Mesenchymal stem cell (in vitro differentiated cells and primary cell): ENCODE data around the gene PTGDR2. TPM values are rescaled to one million over a fixed set of nuclear protein-coding genes. Genes with fewer than 3 reads are reported as not detected.

Source experiments
- DNase-seq: peaks from one replicate; pipeline ENCODE4 v3.0.0-alpha.2; 2013
- H2AFZ ChIP-seq: one replicate; pipeline ENCODE4 v1.6.1; 2013; ENCODE audit warnings: low read depth, mild to moderate bottlenecking, control low read depth, inconsistent platforms, low read length, moderate library complexity
- H2AK5ac ChIP-seq: 2 replicates; pipeline ENCODE4 v1.6.1; 2013; ENCODE audit warnings: low read length, moderate library complexity, mild to moderate bottlenecking, inconsistent platforms; ENCODE audit not compliant: severe bottlenecking
- H2BK120ac ChIP-seq: one replicate; pipeline ENCODE4 v1.6.1; 2013; ENCODE audit warnings: low read depth, mild to moderate bottlenecking, inconsistent platforms, low read length, moderate library complexity
- H2BK12ac ChIP-seq, 2 experiments: one replicate each; pipeline ENCODE4 v1.6.1; 2013; ENCODE audit warnings: inconsistent platforms in 2 of 2, low read length in 2 of 2, mild to moderate bottlenecking in 2 of 2, moderate library complexity in 2 of 2, control low read depth in 1 of 2
- H2BK15ac ChIP-seq: one replicate; pipeline ENCODE4 v1.6.1; 2013; ENCODE audit warnings: mild to moderate bottlenecking, low read depth, inconsistent platforms; ENCODE audit not compliant: poor library complexity, severe bottlenecking
- H2BK5ac ChIP-seq: 2 replicates; pipeline ENCODE4 v1.6.1; 2013; ENCODE audit warnings: low read depth, mild to moderate bottlenecking, low read length, control low read depth, inconsistent platforms; ENCODE audit not compliant: poor library complexity, severe bottlenecking
- H3K14ac ChIP-seq, 2 experiments: one replicate each; pipeline ENCODE4 v1.6.1; 2013; ENCODE audit warnings: inconsistent platforms in 2 of 2, low read length in 2 of 2, control low read depth in 1 of 2, mild to moderate bottlenecking in 1 of 2, moderate library complexity in 1 of 2
- H3K18ac ChIP-seq, 2 experiments: one replicate each; pipeline ENCODE4 v1.6.1; 2013; ENCODE audit warnings: inconsistent platforms in 2 of 2, low read length in 2 of 2, control low read depth in 1 of 2, low read depth in 1 of 2, mild to moderate bottlenecking in 1 of 2
- H3K23ac ChIP-seq, 2 experiments: one replicate each; pipeline ENCODE4 v1.6.1; 2013; ENCODE audit warnings: inconsistent platforms in 2 of 2, low read length in 2 of 2, mild to moderate bottlenecking in 2 of 2, moderate library complexity in 2 of 2, control low read depth in 1 of 2
- H3K27ac ChIP-seq: 2 replicates; pipeline ENCODE4 v1.5.1; 2013; ENCODE audit warnings: mild to moderate bottlenecking, moderate library complexity, low read length, control low read depth, inconsistent platforms; ENCODE audit not compliant: poor library complexity, severe bottlenecking
- H3K27me3 ChIP-seq, 2 experiments: 2 replicates each; pipeline versions ENCODE4 v1.6.1 to v1.7.0; 2013; ENCODE audit warnings: low read length in 2 of 2, mild to moderate bottlenecking in 2 of 2, moderate library complexity in 2 of 2, control low read depth in 1 of 2, inconsistent platforms in 1 of 2; ENCODE audit not compliant: control insufficient read depth in 1 of 2, insufficient read depth in 1 of 2
- H3K36me3 ChIP-seq, 2 experiments: 2 replicates each; pipeline versions ENCODE4 v1.6.1 to v1.7.0; 2013; ENCODE audit warnings: low read length in 2 of 2, control low read depth in 1 of 2, inconsistent platforms in 1 of 2, low read depth in 1 of 2, mild to moderate bottlenecking in 1 of 2; ENCODE audit not compliant: insufficient read depth in 2 of 2, control insufficient read depth in 1 of 2
- H3K4ac ChIP-seq, 2 experiments: one replicate each; pipeline ENCODE4 v1.6.1; 2013; ENCODE audit warnings: inconsistent platforms in 2 of 2, low read length in 2 of 2, mild to moderate bottlenecking in 2 of 2, moderate library complexity in 2 of 2, control low read depth in 1 of 2, low read depth in 1 of 2
- H3K4me1 ChIP-seq: 2 replicates; pipeline ENCODE4 v1.6.1; 2013; ENCODE audit warnings: low read depth, low read length, control low read depth; ENCODE audit not compliant: control insufficient read depth, insufficient read depth
- H3K4me2 ChIP-seq: 2 replicates; pipeline ENCODE4 v1.6.1; 2013; ENCODE audit warnings: low read length, mild to moderate bottlenecking, inconsistent platforms; ENCODE audit not compliant: poor library complexity, severe bottlenecking
- H3K4me3 ChIP-seq, 2 experiments: 2 replicates each; pipeline versions ENCODE4 v1.5.1 to v1.7.0; 2013; ENCODE audit warnings: low read length in 2 of 2, mild to moderate bottlenecking in 2 of 2, control low read depth in 1 of 2, low read depth in 1 of 2; ENCODE audit not compliant: insufficient read depth in 1 of 2
- H3K79me1 ChIP-seq: replicated peaks from 2 replicates; pipeline ENCODE4 v1.6.1; 2013; ENCODE audit warnings: mild to moderate bottlenecking, control low read depth, low read length, inconsistent platforms; ENCODE audit not compliant: poor library complexity, severe bottlenecking
- H3K9ac ChIP-seq: 2 replicates; pipeline ENCODE4 v1.7.0; 2013; ENCODE audit warnings: mild to moderate bottlenecking, low read length, moderate library complexity
- H3K9me3 ChIP-seq: 2 replicates; pipeline ENCODE4 v1.7.0; 2013; ENCODE audit warnings: mild to moderate bottlenecking, low read length; ENCODE audit not compliant: control insufficient read depth
- H4K8ac ChIP-seq: one replicate; pipeline ENCODE4 v1.6.1; 2013; ENCODE audit warnings: inconsistent platforms, mild to moderate bottlenecking, low read length, moderate library complexity
- H4K91ac ChIP-seq: one replicate; pipeline ENCODE4 v1.6.1; 2013; ENCODE audit warnings: mild to moderate bottlenecking, low read length, inconsistent platforms
- WGBS: methylation state at CpG from one replicate; pipeline ENCODE4 v1.1.7; 2013; ENCODE audit warnings: mixed read lengths; 5-methylcytosine and 5-hydroxymethylcytosine counted together
- polyA plus RNA-seq, 2 experiments: library from polyadenylated mRNA; stranded (reverse); fragments of 200-250 nt; gene quantifications; one replicate each; pipeline ENCODE4 v1.2.3, GENCODE V29; 2013

Gene PTGDR2
- polyA plus RNA-seq (2013, experiment 1 of 2): 0.36 TPM
- polyA plus RNA-seq (2013, experiment 2 of 2): 0.37 TPM

GRCh38 chr11:60855726-60856633 lies at the start of gene PTGDR2:
TSS of gene PTGDR2 (minus strand) at chr11:60855950. CDS start at chr11:60853722, 2,228 bp downstream.
- H2BK12ac ChIP-seq: no peak within 1 kb of the TSS
- H4K91ac ChIP-seq: no peak within 1 kb of the TSS
- no peak within 1 kb of the TSS for H2BK5ac ChIP-seq
- H3K79me1 ChIP-seq: no peaks in the 10 kb centered on the region
- H3K14ac ChIP-seq: no peak within 1 kb of the TSS
- H2BK120ac ChIP-seq: no peak within 1 kb of the TSS
- H3K36me3 ChIP-seq: peaks cover 17 to 27% of the 10 kb centered on the region in 2 experiments
- H2AFZ ChIP-seq: no peak within 1 kb of the TSS
- no peaks in the 10 kb centered on the region for H3K9me3 ChIP-seq
- H3K4ac ChIP-seq: no peak within 1 kb of the TSS
- no peak within 1 kb of the TSS for H4K8ac ChIP-seq
- 94% methylated on average over 9 of the region's 14 CpGs for WGBS
- H2BK15ac ChIP-seq: peak within 1 kb of the TSS; percentile 13
- no peak within 1 kb of the TSS for H2AK5ac ChIP-seq
- no peak within 1 kb of the TSS for H3K4me3 ChIP-seq
- no peak within 1 kb of the TSS for H3K9ac ChIP-seq
- no peak within 1 kb of the TSS for H3K18ac ChIP-seq
- no peak for DNase-seq
- H3K23ac ChIP-seq: no peak within 1 kb of the TSS
- H3K4me1 ChIP-seq: peaks cover 9% of the 10 kb centered on the region
- no peaks in the 10 kb centered on the region for H3K27me3 ChIP-seq
- no peak within 1 kb of the TSS for H3K4me2 ChIP-seq
- H3K27ac ChIP-seq: no peak within 1 kb of the TSS

- no peak overlapping the region for H3K18ac ChIP-seq
- peaks cover 34 to 38% of the 10 kb centered on the region in 2 experiments for H3K36me3 ChIP-seq
- H3K4ac ChIP-seq: no peak overlapping the region
- H2AK5ac ChIP-seq: no peak overlapping the region
- H3K4me2 ChIP-seq: peak overlapping the region; percentile 89
- peak overlapping the region; percentile 89 for H3K9ac ChIP-seq
- DNase-seq: no peak
- no peak overlapping the region for H3K27ac ChIP-seq
- H3K27me3 ChIP-seq: peaks cover 4 to 9% of the 10 kb centered on the region in 2 experiments
- 78% methylated on average over 5 of the region's 6 CpGs for WGBS
- no peak overlapping the region for H3K23ac ChIP-seq
- no peak overlapping the region for H2BK120ac ChIP-seq
- H3K79me1 ChIP-seq: peaks cover 17% of the 10 kb centered on the region
- H3K14ac ChIP-seq: no peak overlapping the region
- H4K8ac ChIP-seq: no peak overlapping the region
- peak overlapping the region in 1 of 2 experiments; percentile 94 for H3K4me3 ChIP-seq
- H2BK15ac ChIP-seq: no peak overlapping the region
- H2BK12ac ChIP-seq: no peak overlapping the region
- no peaks in the 10 kb centered on the region for H3K9me3 ChIP-seq
- H2BK5ac ChIP-seq: no peak overlapping the region
- no peak overlapping the region for H4K91ac ChIP-seq
- peaks cover 4% of the 10 kb centered on the region for H3K4me1 ChIP-seq
- no peak overlapping the region for H2AFZ ChIP-seq
These were observed 49.3 kb upstream of the PTGDR2 start for GRCh38 chr11:60905047-60905446.

GRCh38 chr11:60902625-60903024 lies 46.9 kb upstream of the PTGDR2 start:
- H3K4ac ChIP-seq: no peak overlapping the region
- 97% methylated on average over 10 of the region's 11 CpGs for WGBS
- H3K4me1 ChIP-seq: peaks cover 4% of the 10 kb centered on the region
- H3K18ac ChIP-seq: no peak overlapping the region
- peaks cover 29% of the 10 kb centered on the region for H3K79me1 ChIP-seq
- no peak overlapping the region for H3K4me2 ChIP-seq
- no peak overlapping the region for H2AK5ac ChIP-seq
- no peak overlapping the region for H2BK15ac ChIP-seq
- H2BK12ac ChIP-seq: no peak overlapping the region
- no peak overlapping the region for H2BK120ac ChIP-seq
- H2AFZ ChIP-seq: no peak overlapping the region
- no peak overlapping the region for H3K9ac ChIP-seq
- no peak for DNase-seq
- no peaks in the 10 kb centered on the region for H3K9me3 ChIP-seq
- no peak overlapping the region for H3K27ac ChIP-seq
- peaks cover 50 to 61% of the 10 kb centered on the region in 2 experiments for H3K36me3 ChIP-seq
- no peak overlapping the region for H4K8ac ChIP-seq
- no peak overlapping the region for H4K91ac ChIP-seq
- H2BK5ac ChIP-seq: no peak overlapping the region
- no peak overlapping the region for H3K14ac ChIP-seq
- no peak overlapping the region for H3K23ac ChIP-seq
- no peak overlapping the region for H3K4me3 ChIP-seq
- H3K27me3 ChIP-seq: no peaks in the 10 kb centered on the region

GRCh38 chr11:60900673-60901404 lies 45.1 kb upstream of the PTGDR2 start:
- Histone ChIP-seq H3K36me3 (peaks cover 59 to 79% of the 10 kb centered on the region in 2 experiments), H3K23ac (no peak overlapping the region), H3K4me3 (no peak overlapping the region), H3K14ac (no peak overlapping the region), H2AK5ac (no peak overlapping the region), H2BK15ac (no peak overlapping the region), H2BK12ac (no peak overlapping the region), H3K4me1 (peaks cover 4% of the 10 kb centered on the region), H3K9ac (no peak overlapping the region), H3K4ac (no peak overlapping the region), H4K8ac (no peak overlapping the region), H3K79me1 (peaks cover 31% of the 10 kb centered on the region), H3K9me3 (no peaks in the 10 kb centered on the region), H2BK120ac (no peak overlapping the region), H2AFZ (no peak overlapping the region), H3K18ac (no peak overlapping the region), H4K91ac (no peak overlapping the region), H3K4me2 (no peak overlapping the region), H2BK5ac (no peak overlapping the region), H3K27ac (no peak overlapping the region), H3K27me3 (no peaks in the 10 kb centered on the region)
- DNase-seq: no peak
- 91% methylated on average over 13 of the region's 13 CpGs for WGBS
